SK-N-MC (cell line): ENCODE measurements around the gene DAB1.

Experiments
- EZH2 ChIP-seq: fragments of 200-600 bp; sonication (generic); IDR thresholded peaks from one replicate; pipeline ENCODE4 v1.6.1; 2017; ENCODE audit warnings: antibody characterized with exemption
- POLR2AphosphoS5 ChIP-seq: IDR thresholded peaks from 2 replicates; pipeline ENCODE4 v1.6.1; 2012; ENCODE audit warnings: mild to moderate bottlenecking, low read depth, low read length, borderline replicate concordance

DNA sequence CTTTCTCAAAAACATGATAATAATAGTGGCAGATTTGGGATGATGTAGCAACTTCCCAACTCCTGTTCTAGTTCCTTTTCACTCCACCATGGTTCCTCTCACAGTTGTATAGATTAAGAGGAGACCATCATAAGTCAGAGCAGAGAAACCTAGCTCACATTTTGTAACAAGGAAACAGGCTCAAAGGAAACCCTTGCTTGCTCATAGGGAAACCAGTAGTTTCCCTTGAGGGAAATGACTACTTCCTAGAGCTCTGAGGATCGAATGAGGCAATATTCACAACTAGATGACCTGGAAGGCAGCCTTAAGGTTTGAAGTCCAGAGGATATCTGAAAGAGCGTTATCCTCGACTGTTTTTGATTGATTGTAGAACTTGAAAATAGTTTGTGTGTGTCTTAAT lies 382.0 kb downstream of the DAB1 start:
- TF ChIP-seq POLR2AphosphoS5 = no peak
- no peak for TF ChIP-seq EZH2
